Upper lobe of right lung (tissue), 1 donor: ENCODE measurements around the gene FAHD1. TPM values are rescaled to one million over a fixed set of nuclear protein-coding genes. Genes with fewer than 3 reads are reported as not detected.
A peak's percentile ranks its signal among the peaks of the same experiment; 100 is the strongest.

Experiments used
- ATAC-seq: fragments of 200-7000 bp; cut with Tn5 transposase; one replicate; pipeline ENCODE4 v1.9.1; 2020; ENCODE audit warnings: mild to moderate bottlenecking, moderate library complexity
- DNase-seq: peaks from one replicate; pipeline ENCODE4 v3.0.0-alpha.2; 2020
- H3K27ac ChIP-seq: fragments of 200-600 bp; one replicate; pipeline ENCODE4 v1.8.0; 2022
- H3K27me3 ChIP-seq: fragments of 200-600 bp; one replicate; pipeline ENCODE4 v1.8.0; 2022; ENCODE audit warnings: mild to moderate bottlenecking
- H3K36me3 ChIP-seq: fragments of 200-600 bp; one replicate; pipeline ENCODE4 v1.8.0; 2022
- H3K4me1 ChIP-seq: fragments of 200-600 bp; one replicate; pipeline ENCODE4 v1.8.0; 2022
- H3K4me3 ChIP-seq: fragments of 200-600 bp; one replicate; pipeline ENCODE4 v1.8.0; 2022; ENCODE audit warnings: mild to moderate bottlenecking
- H3K9me3 ChIP-seq: fragments of 200-600 bp; one replicate; pipeline ENCODE4 v1.8.0; 2022
- intact Hi-C: fragments of 100-400 bp; cut with DNase I; formaldehyde crosslinking; loops from one replicate; pipeline ENCODE4 v1.11.0; 2022
- long read RNA-seq: library from polyadenylated mRNA; unstranded; transcript quantifications from one replicate; pipeline ENCODE4 v2.0.0, GENCODE V29; 2021
- total RNA-seq: library from RNA; stranded (reverse); fragmentation: NEBNext Ultra II Directional; extraction: Animal tissue kit (Norgen Biotek cat#: 25700); gene quantifications from one replicate; pipeline ENCODE4 v1.2.1, GENCODE V29; 2021
- TF ChIP-seq, protein P1 (sequence below): fragments of 200-600 bp; IDR thresholded peaks from one replicate; pipeline ENCODE4 v1.8.0; 2022; ENCODE audit warnings: antibody characterized with exemption
- donor health status: DM: no; HTN: yes; CAD: no; lungs with severe emphysema.

Gene FAHD1
- total RNA-seq = 17.2 TPM
- long read RNA-seq, transcript FAHD1-203 (1 exons, 1,974 nt) = major isoform, 35 of 36 reads
- long read RNA-seq, partial matches to known transcripts = 0 of 36 reads
- long read RNA-seq, other reads (novel, unspliced or antisense) = 0 of 36 reads

DNA sequence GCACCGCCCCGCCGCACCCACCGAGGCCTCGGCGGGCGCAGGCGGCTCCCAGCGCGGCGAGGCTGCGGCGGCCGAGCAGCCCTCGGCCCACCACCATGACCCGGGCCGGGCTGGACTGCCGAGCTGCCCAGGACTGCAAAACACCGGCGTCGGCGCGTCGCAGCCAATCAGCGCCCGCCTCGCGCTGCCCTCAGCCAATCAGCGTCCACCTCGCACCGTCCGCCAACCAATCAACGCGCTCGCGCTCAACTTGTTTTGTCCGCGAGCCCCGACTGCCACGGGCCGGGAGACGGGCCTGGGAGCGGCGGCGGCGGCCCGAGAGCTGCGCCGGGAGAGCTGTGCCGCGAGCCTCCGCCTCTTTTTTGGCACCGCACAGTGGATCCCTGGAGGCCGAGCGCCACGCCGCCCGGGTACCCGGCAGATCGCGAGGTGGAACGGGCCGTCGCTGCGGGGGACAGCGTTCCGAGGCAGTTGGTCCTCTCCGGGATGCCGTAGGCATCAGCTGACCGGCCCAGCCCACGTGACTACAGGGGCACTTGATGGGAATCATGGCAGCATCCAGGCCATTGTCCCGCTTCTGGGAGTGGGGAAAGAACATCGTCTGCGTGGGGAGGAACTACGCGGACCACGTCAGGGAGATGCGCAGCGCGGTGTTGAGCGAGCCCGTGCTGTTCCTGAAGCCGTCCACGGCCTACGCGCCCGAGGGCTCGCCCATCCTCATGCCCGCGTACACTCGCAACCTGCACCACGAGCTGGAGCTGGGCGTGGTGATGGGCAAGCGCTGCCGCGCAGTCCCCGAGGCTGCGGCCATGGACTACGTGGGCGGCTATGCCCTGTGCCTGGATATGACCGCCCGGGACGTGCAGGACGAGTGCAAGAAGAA lies at the start of gene FAHD1, which contains the start of gene HAGH:
FAHD1 (plus strand) TSS at position 516 of the 883 bp plus-strand sequence; CDS start at position 549, 33 bp downstream.
HAGH (minus strand) TSS at position 135 of the 883 bp plus-strand sequence; CDS start at position 97, 38 bp downstream.
- ATAC-seq (peak; percentile 94), DNase-seq (peak; percentile 96)
- H3K36me3 ChIP-seq = peaks cover 16% of the 10 kb centered on the region
- peaks cover 30% of the 10 kb centered on the region for H3K4me1 ChIP-seq
- no peaks in the 10 kb centered on the region for H3K9me3 ChIP-seq
- H3K4me3 ChIP-seq = peak within 1 kb of the TSS; percentile 98
- TF ChIP-seq, protein P1, sequence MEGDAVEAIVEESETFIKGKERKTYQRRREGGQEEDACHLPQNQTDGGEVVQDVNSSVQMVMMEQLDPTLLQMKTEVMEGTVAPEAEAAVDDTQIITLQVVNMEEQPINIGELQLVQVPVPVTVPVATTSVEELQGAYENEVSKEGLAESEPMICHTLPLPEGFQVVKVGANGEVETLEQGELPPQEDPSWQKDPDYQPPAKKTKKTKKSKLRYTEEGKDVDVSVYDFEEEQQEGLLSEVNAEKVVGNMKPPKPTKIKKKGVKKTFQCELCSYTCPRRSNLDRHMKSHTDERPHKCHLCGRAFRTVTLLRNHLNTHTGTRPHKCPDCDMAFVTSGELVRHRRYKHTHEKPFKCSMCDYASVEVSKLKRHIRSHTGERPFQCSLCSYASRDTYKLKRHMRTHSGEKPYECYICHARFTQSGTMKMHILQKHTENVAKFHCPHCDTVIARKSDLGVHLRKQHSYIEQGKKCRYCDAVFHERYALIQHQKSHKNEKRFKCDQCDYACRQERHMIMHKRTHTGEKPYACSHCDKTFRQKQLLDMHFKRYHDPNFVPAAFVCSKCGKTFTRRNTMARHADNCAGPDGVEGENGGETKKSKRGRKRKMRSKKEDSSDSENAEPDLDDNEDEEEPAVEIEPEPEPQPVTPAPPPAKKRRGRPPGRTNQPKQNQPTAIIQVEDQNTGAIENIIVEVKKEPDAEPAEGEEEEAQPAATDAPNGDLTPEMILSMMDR = no peak
- peak within 1 kb of the TSS; percentile 89 for H3K27ac ChIP-seq
- no peaks in the 10 kb centered on the region for H3K27me3 ChIP-seq
- intact Hi-C loops = no loop called here

DNA sequence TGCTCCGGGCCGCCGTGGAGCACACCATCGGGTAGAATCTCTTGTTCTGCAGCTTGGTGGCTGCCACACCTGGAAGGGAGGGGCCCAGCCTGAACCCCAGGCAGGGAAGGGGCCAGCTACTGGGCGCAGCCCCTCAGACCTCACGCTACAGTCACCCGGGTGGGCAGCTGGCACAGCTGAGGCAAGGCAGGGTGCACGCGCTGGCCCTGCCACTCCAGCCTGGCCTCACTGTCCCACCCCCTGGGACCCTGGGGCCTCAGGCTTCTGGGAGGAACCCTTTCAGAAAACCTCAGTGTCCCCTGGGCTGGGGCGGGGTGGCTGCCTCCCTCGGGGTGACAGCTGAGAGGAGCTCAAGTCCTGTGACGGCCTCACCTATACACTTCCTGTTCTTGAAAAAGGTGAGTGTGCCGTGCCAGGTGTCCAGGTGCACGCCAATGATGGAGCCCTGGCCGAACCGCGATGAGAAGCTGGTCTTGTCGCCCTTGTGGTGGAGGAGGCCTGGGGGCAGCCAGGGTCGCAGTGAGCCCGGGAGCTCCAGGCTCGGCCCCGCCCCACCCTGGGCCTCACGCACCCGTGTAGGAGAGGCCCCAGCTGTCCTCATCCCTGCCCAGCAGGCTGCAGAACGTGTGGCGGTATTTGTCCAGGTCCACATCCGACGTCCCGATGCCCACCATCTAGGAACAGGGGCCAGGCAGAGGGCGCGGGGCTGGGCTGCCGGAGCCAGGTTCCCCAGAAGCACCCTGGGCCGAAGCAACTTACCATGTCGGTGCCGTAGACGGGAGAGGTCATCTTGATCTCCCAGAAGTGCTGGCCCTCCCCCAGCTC lies 49.4 kb upstream of the FAHD1 start:
- intact Hi-C loops = no loop called here
- DNase-seq = no peak
- H3K4me1 ChIP-seq = peaks cover 22% of the 10 kb centered on the region

GRCh38 chr16:1778200-1779179 lies 48.5 kb upstream of the FAHD1 start:
- ATAC-seq (no peak), DNase-seq (no peak)

More for the DNA sequence above, 49.4 kb upstream of the FAHD1 start:
- Histone ChIP-seq H3K36me3 (peaks cover 32% of the 10 kb centered on the region), H3K9me3 (no peaks in the 10 kb centered on the region), H3K27me3 (no peaks in the 10 kb centered on the region), H3K4me3 (no peak overlapping the region), H3K27ac (no peak overlapping the region)
- no peak for ATAC-seq
- TF ChIP-seq, protein P1 = no peak

DNA sequence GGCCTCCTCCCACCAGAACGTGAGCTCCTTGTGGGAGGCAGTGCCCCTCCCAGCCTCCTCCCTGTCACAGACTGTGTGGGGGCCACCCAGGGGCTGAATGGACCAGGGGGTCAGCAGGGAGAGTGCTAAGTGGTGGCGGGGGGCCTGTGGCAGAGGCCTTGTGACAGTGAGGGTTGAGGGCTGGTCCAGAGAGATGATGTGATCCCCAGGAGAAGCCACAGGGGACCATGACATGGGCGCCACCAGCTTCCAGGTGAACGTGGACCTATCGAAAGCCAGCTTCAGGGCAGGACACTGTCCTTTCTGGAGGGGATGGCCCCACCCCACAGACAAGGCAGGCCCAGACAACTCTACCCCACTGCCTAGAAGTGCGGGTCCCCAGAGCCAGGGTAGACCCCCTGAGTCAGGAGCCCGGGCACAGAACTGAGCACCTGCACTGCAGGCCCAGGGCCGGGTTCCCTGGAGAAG lies 47.7 kb upstream of the FAHD1 start:
- peaks cover 32% of the 10 kb centered on the region for H3K36me3 ChIP-seq
- ATAC-seq (no peak), DNase-seq (no peak)
- TF ChIP-seq, protein P1 = no peak
- H3K9me3 ChIP-seq = no peaks in the 10 kb centered on the region
- H3K27me3 ChIP-seq = no peaks in the 10 kb centered on the region
- H3K4me3 ChIP-seq = no peak overlapping the region
- no peak overlapping the region for H3K27ac ChIP-seq
- intact Hi-C loops = no loop called here
- peaks cover 22% of the 10 kb centered on the region for H3K4me1 ChIP-seq

More at GRCh38 chr16:1778200-1779179, 48.5 kb upstream of the FAHD1 start:
- Histone ChIP-seq H3K36me3 (peaks cover 32% of the 10 kb centered on the region), H3K4me3 (no peak overlapping the region), H3K4me1 (peaks cover 22% of the 10 kb centered on the region), H3K9me3 (no peaks in the 10 kb centered on the region), H3K27me3 (no peaks in the 10 kb centered on the region), H3K27ac (no peak overlapping the region)
- intact Hi-C loops = no loop called here
- TF ChIP-seq, protein P1 = no peak
